HCT116 (cell line): ENCODE data around the gene HSD3B7. TPM values are rescaled to one million over a fixed set of nuclear protein-coding genes. Genes with fewer than 3 reads are reported as not detected.

Experiments
- ATAC-seq: fragments of 200-7000 bp; cut with Tn5 transposase; 2 replicates; pipeline ENCODE4 v1.9.1; 2020; ENCODE audit warnings: mild to moderate bottlenecking, moderate library complexity
- BruUV-seq: library from RNA; stranded (reverse); fragments of 400-500 nt; replicated peaks from 2 replicates; lab custom pipeline; 2021; lab: Mats Ljungman, UMichigan
- CTCF ChIA-PET: fragments of 300-600 bp; sonication (Branson Sonifier 250); formaldehyde crosslinking; loops from one replicate; lab custom pipeline; 2021; ENCODE audit warnings: antibody characterized with exemption; lab: Charles Lee
- POLR2A ChIA-PET: fragments of 300-600, 350-600 bp; sonication (Branson Sonifier 250); formaldehyde crosslinking; loops from one replicate; lab custom pipeline; 2021; ENCODE audit warnings: antibody characterized with exemption; lab: Charles Lee
- RAD21 ChIA-PET, 2 experiments: fragments of 300-600 bp; sonication (Branson Sonifier 250); formaldehyde crosslinking; loops; one replicate each; lab custom pipeline; 2023; ENCODE audit warnings: low total read pairs in 2 of 2; ENCODE audit not compliant: uncharacterized antibody in 2 of 2, unreplicated experiment in 2 of 2, low non-redundant PET in 1 of 2; lab: Charles Lee
- DNase-seq: peaks from one replicate; pipeline ENCODE4 v3.0.0-alpha.2; 2010; ENCODE audit warnings: low read depth, low spot score
- H2AFZ ChIP-seq: fragments of 200-600 bp; shearing (Covaris generic), sonication (generic); 2 replicates; pipeline ENCODE4 v1.6.1; 2017; ENCODE audit warnings: low read depth, mixed run types, mixed read lengths, antibody characterized with exemption, low read length; ENCODE audit not compliant: poor library complexity, severe bottlenecking
- H3K27ac ChIP-seq: 2 replicates; pipeline ENCODE4 v1.5.1; 2012; ENCODE audit warnings: low read depth, low read length
- H3K27me3 ChIP-seq: fragments of 200-600 bp; sonication (generic); 2 replicates; pipeline ENCODE4 v1.6.1; 2016; ENCODE audit warnings: mixed run types, low read length, mixed read lengths; ENCODE audit not compliant: insufficient read depth
- H3K36me3 ChIP-seq, 2 experiments: fragments of 200-500 bp in 1 of 2; fragments of 200-600 bp in 1 of 2; sonication (Bioruptor generic) in 1 of 2; sonication (generic) in 1 of 2; 2 replicates each; pipeline versions ENCODE4 v1.5.1 to v1.6.1; 2014 to 2016; ENCODE audit warnings: low read length in 2 of 2, inconsistent platforms in 1 of 2, mixed read lengths in 1 of 2, mixed run types in 1 of 2; ENCODE audit not compliant: insufficient read depth in 2 of 2, control insufficient read depth in 1 of 2
- H3K4me1 ChIP-seq, 2 experiments: fragments of 200-600 bp in 1 of 2; sonication (generic) in 1 of 2; 2 replicates each; pipeline versions ENCODE4 v1.5.1 to v1.6.1; 2012 to 2017; ENCODE audit warnings: low read length in 2 of 2, inconsistent platforms in 1 of 2, mild to moderate bottlenecking in 1 of 2, mixed read lengths in 1 of 2, mixed run types in 1 of 2, moderate library complexity in 1 of 2; ENCODE audit not compliant: insufficient read depth in 2 of 2, control insufficient read depth in 1 of 2
- H3K4me2 ChIP-seq: fragments of 200-600 bp; sonication (generic); 2 replicates; pipeline ENCODE4 v1.6.1; 2017; ENCODE audit warnings: mixed run types, low read length, mixed read lengths
- H3K4me3 ChIP-seq, 2 experiments: fragments of 200-600 bp in 1 of 2; sonication (generic) in 1 of 2; replicated peaks in 1 of 2; 2 replicates each; pipeline ENCODE4 v1.5.1; 2011 to 2016; ENCODE audit warnings: low read length in 2 of 2, control low read depth in 1 of 2, low read depth in 1 of 2, mild to moderate bottlenecking in 1 of 2, mixed read lengths in 1 of 2, mixed run types in 1 of 2
- H3K79me2 ChIP-seq: fragments of 200-600 bp; sonication (generic); 2 replicates; pipeline ENCODE4 v1.6.1; 2017; ENCODE audit warnings: mild to moderate bottlenecking, mixed run types, low read length, moderate library complexity, mixed read lengths; ENCODE audit not compliant: insufficient read depth
- H3K9ac ChIP-seq: fragments of 200-600 bp; sonication (generic); 2 replicates; pipeline ENCODE4 v1.6.1; 2016; ENCODE audit warnings: low read length, mixed read lengths
- H3K9me2 ChIP-seq: fragments of 200-600 bp; sonication (generic), shearing (Covaris generic); 2 replicates; pipeline ENCODE4 v1.6.1; 2017; ENCODE audit warnings: mixed run types, mild to moderate bottlenecking, moderate library complexity; ENCODE audit not compliant: insufficient read depth
- H3K9me3 ChIP-seq, 2 experiments: fragments of 200-500 bp in 1 of 2; fragments of 200-600 bp in 1 of 2; sonication (Bioruptor generic) in 1 of 2; sonication (generic) in 1 of 2; 2 replicates each; pipeline ENCODE4 v1.6.1; 2014 to 2017; ENCODE audit warnings: low read length in 2 of 2, mixed read lengths in 2 of 2, inconsistent platforms in 1 of 2, low read depth in 1 of 2, mild to moderate bottlenecking in 1 of 2, mixed run types in 1 of 2, moderate library complexity in 1 of 2; ENCODE audit not compliant: control insufficient read depth in 1 of 2, insufficient read depth in 1 of 2
- H4K20me1 ChIP-seq: fragments of 200-600 bp; sonication (generic), shearing (Covaris generic); 2 replicates; pipeline ENCODE4 v1.6.1; 2017; ENCODE audit warnings: mixed run types, mild to moderate bottlenecking, moderate library complexity; ENCODE audit not compliant: insufficient read depth
- ATF3 ChIP-seq: IDR thresholded peaks from 2 replicates; pipeline ENCODE4 v1.6.1; 2012
- CTCF ChIP-seq, 3 experiments: fragments of 200-600 bp in 1 of 3; sonication (generic) in 1 of 3; IDR thresholded peaks in 2 of 3; conservative IDR thresholded peaks in 1 of 3; 2 replicates each; pipeline ENCODE4 v1.5.1; 2012 to 2017; ENCODE audit warnings: low read depth in 2 of 3, low read length in 2 of 3, antibody characterized with exemption in 1 of 3, borderline replicate concordance in 1 of 3, control low read depth in 1 of 3, mild to moderate bottlenecking in 1 of 3, mixed read lengths in 1 of 3, mixed run types in 1 of 3, moderate library complexity in 1 of 3; ENCODE audit not compliant: insufficient read depth in 1 of 3
- EGR1 ChIP-seq: IDR thresholded peaks from 2 replicates; pipeline ENCODE4 v1.6.1; 2012; ENCODE audit warnings: low read depth
- ELF1 ChIP-seq: IDR thresholded peaks from 2 replicates; pipeline ENCODE4 v1.6.1; 2012; ENCODE audit warnings: low read depth, borderline replicate concordance
- POLR2AphosphoS5 ChIP-seq: IDR thresholded peaks from 2 replicates; pipeline ENCODE4 v1.6.1; 2011; ENCODE audit warnings: mild to moderate bottlenecking, low read depth, low read length, moderate library complexity
- SRF ChIP-seq: IDR thresholded peaks from 2 replicates; pipeline ENCODE4 v1.6.1; 2012; ENCODE audit warnings: low read depth
- ZFX ChIP-seq: fragments of 450-650 bp; IDR thresholded peaks from 2 replicates; pipeline ENCODE4 v1.6.1; 2017
- intact Hi-C: fragments of 100-400 bp; cut with micrococcal nuclease; formaldehyde crosslinking; loops from 2 replicates; pipeline ENCODE4 v1.10.0; 2022
- total RNA-seq: library from RNA; stranded (reverse); gene quantifications from one replicate; pipeline ENCODE4 v1.2.1, GENCODE V29; 2021; ENCODE audit not compliant: unreplicated experiment

HSD3B7 gene
- total RNA-seq, 1 experiment from 2014 or later = 8.6 TPM

GRCh38 chr16:31001507-31002249 is 16.7 kb downstream of the HSD3B7 start:
- CTCF ChIA-PET = no interaction called here
- Histone ChIP-seq H3K4me2 (no peak overlapping the region), H4K20me1 (no peaks in the 10 kb centered on the region), H3K9me2 (no peaks in the 10 kb centered on the region), H3K36me3 (no peaks in the 10 kb centered on the region), H3K27ac (no peak overlapping the region), H3K9ac (no peak overlapping the region), H3K9me3 (no peaks in the 10 kb centered on the region), H2AFZ (no peak overlapping the region), H3K4me1 (peaks cover 20 to 30% of the 10 kb centered on the region in 2 experiments), H3K79me2 (no peaks in the 10 kb centered on the region), H3K27me3 (no peaks in the 10 kb centered on the region), H3K4me3 (no peak overlapping the region)
- intact Hi-C loops = no loop called here
- ATAC-seq (no peak), DNase-seq (no peak)
- RAD21 ChIA-PET = no interaction called here
- no peak for TF ChIP-seq ELF1
- TF ChIP-seq POLR2AphosphoS5 = no peak
- TF ChIP-seq ZFX = no peak
- TF ChIP-seq EGR1 = no peak
- TF ChIP-seq ATF3 = no peak
- TF ChIP-seq SRF = no peak
- TF ChIP-seq CTCF (IDR thresholded peaks at IDR 0.05 in 2 of 3, conservative IDR thresholded peaks at IDR 0.05 in 1 of 3; ENCODE audit: borderline replicate concordance in 1 of 3, insufficient read depth in 1 of 3, low read depth in 2 of 3, low read length in 2 of 3) = no peak
- POLR2A ChIA-PET = no interaction called here
- no TSS peak for BruUV-seq
